Esophagus mucosa (tissue), 1 donor: ENCODE data around the gene GSTM3. TPM values are rescaled to one million over a fixed set of nuclear protein-coding genes. Genes with fewer than 3 reads are reported as not detected.
"Not testable (repeated sequence)": the region's sequence is repeated elsewhere in the genome, so short reads cannot be mapped to it uniquely, and the experiment has no call there.

ENCODE experiments used
- ATAC-seq: fragments of 200-7000 bp; cut with Tn5 transposase; one replicate; pipeline ENCODE4 v1.9.1; 2020
- total RNA-seq: library from RNA; stranded (reverse); gene quantifications from one replicate; pipeline ENCODE4 v1.2.4, GENCODE V29; 2023
- donor health status: DM: yes; HTN: yes; CAD: no.

The GSTM3 gene
- total RNA-seq, 1 donor from 2014 or later: 19.4 TPM

DNA sequence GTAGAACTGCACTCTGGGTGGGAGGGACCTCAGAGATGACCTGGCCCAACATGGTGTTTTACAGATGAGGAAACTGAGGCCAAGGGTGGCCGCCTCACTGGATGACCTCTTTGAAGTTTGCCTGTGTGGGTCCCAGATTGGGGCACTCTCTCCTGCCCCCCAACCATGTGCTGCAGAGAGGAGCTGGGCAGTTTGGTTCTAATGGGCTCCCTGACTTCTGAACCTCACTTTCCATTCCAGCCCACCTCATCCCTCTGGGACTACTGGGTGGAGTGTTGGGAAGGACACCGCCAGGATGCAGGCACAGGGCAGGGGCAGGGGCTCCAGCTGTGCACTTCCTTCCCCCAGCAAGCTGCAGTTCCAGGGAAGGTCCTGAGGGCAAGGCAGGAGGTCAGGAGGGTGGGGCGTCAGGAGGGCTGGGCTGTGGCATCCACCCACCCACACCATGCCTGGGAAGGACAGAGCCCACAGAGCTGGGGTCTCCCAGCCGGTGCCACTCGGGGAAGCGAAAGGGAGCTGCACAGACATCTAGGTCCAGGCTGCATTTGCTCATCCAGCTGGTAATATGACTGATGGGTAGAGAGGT, 33.2 kb upstream of the GSTM3 start:
- ATAC-seq: no peak

GRCh38 chr1:109773203-109773899, 32.5 kb upstream of the GSTM3 start:
- ATAC-seq: peak; percentile 86

DNA sequence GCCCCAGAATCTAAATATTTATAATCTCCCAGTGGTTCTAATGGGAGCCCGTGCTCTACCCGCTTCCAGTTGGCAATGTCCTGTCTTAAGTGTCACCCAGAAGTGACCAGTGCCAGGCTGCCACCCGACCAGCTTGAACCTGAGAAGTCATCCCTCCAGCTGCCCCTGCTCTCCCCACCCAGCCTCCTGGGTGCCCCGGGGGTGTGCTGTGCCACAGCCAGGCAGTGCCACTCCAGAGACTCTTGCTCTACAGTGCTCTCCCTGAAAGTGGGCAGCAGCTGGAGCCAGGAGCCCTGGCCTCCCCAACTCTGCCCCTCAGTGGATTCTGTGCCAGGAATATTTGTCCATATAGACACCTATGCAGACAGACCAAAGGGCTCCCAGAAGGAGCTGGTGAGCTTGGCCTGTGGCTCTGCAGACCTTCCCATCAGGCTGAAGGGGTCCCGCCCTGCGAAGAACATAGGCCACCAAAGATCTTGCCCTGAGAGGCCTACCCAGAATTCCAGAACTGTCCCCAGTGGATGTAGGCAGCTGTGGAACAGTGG, 31.9 kb upstream of the GSTM3 start:
- no peak for ATAC-seq

DNA sequence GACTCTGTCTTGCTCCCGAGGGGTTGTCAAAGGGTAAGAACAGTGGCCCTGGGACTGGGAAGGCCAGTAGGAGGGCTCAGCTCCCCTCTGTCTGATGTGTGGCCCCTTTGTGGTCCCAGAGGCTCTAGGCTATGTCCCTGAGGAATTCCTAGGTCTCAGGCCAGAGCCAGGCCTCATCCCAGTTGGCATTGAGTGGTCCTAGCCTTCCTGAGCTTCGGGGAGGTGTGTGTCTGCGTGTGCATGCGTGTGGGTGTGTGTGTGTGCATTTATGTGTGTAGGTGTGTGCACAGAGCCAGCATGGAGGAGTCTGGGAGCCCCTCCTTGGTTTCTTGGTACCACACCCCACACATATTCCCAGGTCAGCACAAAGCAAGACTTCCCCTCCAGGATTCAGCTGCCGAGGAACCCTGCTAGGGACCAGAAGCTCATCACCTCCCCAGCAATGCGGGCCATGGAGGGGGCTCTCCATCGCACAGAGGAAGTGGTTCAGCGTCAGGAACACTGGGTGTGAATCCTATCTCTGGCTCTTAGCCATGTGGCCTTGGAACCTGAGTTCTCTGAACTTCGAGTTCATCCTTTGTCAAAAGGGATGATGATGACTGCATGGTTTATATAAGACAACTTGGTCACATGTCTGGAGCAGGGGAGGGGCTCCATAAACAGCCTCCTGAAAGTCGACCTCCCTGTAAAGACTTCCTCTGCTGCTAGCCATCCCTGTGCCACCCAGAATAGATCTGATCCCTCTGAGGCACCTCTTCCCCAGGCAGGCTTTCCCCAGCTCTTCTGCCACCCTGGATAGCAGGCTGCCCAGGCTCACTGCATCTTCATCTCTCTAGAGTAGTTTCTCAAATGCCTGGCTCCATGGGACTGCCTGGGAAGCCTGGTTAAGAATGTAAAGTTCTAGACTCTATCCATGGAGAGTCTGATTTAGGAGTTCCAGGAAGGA, 31.1 kb upstream of the GSTM3 start:
- no peak for ATAC-seq

DNA sequence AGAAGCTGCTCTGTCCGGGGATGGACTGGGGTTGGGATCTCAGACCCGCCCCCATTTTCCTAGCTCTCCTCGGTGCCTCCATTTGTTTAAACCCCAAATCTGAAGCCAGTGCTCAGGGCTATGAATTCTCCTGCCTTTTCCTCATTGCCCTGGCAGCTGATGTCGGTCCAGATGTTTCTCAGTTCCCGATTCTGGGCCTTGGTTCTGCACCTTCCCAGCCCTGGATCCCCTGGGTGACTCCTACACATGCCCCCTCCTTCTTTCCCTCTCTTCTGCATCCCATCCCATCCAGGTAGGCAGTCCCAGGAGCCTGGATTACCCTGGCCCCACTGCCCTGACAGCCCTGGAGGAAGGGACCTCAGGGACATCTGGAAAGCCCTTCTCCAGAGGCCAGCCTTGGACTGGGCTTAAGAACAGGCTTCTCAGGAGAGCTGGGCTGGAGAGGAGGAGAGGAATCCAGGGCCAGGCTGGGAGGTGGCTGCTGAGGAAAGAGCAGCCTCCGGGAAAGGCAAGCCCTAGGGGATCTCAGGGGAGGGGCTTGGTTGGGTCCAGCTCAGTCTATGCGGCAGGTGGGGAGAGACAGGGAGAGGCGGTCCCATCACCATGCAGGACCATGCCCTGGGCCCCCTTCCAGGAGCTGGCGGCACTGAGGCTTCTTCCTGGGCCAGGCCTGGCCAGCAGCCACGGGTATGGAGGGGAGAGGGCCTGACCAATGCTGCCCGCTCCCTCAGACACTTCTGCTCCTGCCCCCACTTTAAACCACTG, 29.7 kb upstream of the GSTM3 start:
- no peak for ATAC-seq

- ATAC-seq: no peak
These were observed 28.7 kb upstream of the GSTM3 start for GRCh38 chr1:109769330-109770078.

- no peak for ATAC-seq
These were observed 28.0 kb upstream of the GSTM3 start for GRCh38 chr1:109768820-109769219.

DNA sequence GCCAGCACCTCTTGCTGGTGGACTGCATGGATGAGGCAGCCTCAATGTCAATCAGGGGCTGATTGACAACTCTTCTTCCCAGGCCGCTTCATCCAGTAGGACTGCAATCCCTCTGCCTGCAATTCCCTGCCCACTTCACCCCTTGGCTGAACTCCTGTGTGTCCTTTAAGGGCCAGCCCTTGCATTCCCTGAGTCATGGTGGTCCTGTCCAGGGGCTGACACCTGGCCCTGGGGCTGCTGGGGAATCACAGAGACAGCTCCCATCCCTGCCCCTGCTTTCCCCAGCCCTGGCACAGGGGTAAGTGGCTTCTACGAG, 27.5 kb upstream of the GSTM3 start:
- no peak for ATAC-seq

- ATAC-seq: no peak
These were observed 26.9 kb upstream of the GSTM3 start for GRCh38 chr1:109767637-109768334.

DNA sequence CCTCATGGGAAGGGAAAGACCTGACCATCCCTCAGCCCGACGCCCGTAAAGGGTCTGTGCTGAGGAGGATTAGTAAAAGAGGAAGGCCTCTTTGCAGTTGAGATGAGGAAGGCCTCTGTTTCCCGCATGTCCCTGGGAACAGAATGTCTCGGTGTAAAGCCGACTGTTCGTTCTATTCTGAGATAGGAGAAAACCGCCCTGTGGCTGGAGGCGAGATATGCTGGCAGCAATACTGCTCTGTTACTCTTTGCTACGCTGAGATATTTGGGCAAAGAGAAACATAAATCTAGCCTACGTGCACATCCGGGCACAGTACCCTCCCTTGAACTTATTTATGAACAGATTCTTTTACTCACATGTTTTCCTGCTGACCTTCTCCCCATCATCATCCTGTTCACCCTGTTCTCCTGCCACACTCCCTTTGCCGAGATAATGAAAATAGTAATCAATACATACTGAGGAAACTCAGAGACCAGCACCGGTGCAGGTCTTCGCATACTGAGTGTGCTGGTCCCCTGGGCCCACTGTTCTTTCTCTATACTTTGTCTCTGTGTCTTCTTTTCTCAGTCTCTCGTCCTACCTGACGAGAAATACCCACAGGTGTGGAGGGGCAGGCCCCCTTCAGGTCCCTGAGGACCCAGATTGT, 26.3 kb upstream of the GSTM3 start:
- not testable (repeated sequence) for ATAC-seq

- no peak for ATAC-seq
These were observed 25.2 kb upstream of the GSTM3 start for GRCh38 chr1:109765896-109766615.

- ATAC-seq: no peak
These were observed 24.6 kb upstream of the GSTM3 start for GRCh38 chr1:109765483-109765815.

DNA sequence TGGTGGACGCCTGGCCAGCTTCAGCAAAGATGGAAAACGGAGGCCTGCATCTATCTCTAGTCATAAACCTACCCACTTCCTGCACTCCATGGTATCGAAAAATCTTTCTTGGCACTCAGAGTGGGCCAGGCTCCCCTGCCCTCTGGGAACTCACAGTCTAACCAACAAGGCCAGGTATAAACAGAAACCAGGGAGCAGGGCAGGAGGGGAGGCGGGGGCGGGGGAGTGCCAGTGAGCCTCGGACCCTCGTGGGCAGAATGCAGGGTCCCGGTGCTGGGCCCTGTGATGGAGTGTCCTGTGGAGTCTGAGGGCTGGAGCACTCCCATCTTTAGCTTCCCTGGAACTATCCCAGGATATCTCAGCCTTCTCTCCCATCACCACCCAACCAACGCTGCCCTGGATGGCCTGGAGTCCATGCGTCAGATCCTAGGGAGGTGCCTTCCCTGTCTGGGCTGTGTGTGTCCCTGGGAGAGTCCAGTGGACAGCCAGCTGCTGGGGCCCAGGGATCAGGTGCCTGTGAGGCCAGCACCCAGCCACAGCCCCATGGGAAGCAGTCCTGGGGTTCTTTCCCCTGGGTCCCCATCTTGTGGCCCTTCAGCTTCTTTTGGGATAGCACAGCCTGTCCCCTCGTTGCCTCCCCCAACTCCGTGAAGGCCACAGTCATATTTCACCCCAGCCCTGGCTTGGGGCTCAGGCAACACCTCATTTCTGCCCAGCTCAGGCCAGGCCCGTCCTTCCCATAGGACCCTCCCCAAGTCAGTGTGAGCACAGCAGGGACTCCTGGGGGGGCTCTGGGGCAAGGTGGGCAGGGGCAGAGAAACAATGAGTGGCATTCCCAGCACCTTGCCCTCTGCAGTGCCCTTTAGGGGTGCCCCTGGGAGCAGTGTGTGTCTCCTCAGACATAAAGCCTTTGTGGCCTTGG, 24.0 kb upstream of the GSTM3 start:
- ATAC-seq: no peak

- no peak for ATAC-seq
These were observed 23.0 kb upstream of the GSTM3 start, which contains the start of gene EPS8L3 for GRCh38 chr1:109763646-109764415. Gene EPS8L3 (minus strand): TSS chr1:109763923. CDS start chr1:109761749, 2,174 bp downstream.

GRCh38 chr1:109762821-109763645, 22.2 kb upstream of the GSTM3 start:
- no peak for ATAC-seq

DNA sequence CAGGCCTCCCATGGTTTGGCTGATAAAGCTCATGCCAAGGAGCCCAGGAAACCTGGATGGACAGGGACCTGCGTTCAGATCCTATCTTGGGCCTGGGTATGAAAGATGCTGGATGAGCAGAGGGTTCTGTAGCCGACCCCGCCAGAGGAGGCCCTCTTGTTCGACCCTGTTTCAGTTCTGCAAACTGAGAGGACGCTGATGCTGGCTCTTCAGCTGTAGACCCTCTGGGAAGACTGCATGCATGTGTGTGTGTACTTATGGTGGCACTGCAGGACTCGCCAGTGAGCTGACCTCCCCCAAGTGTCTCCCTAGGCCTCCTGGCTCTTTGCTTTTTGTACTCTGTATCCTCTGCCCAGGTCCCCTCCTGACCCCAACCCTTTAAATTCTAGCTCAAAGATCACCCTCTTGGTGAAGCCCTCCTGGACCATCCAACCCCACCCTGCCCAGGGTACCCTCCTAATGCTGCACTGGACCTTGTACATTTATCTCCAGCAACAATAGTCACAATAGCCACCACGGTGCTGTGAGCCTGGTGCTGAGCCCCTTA, 21.3 kb upstream of the GSTM3 start:
- no peak for ATAC-seq
